NCI-H774 (cell line): Measurements from ENCODE around the gene MATR3.
"Not testable (repeated sequence)": the region's sequence is repeated elsewhere in the genome, so short reads cannot be mapped to it uniquely, and the experiment has no call there.

Experiments
- DNase-seq: peaks from one replicate; lab custom pipeline; 2025; lab: John Stamatoyannopoulos, UW

Gene MATR3

DNA sequence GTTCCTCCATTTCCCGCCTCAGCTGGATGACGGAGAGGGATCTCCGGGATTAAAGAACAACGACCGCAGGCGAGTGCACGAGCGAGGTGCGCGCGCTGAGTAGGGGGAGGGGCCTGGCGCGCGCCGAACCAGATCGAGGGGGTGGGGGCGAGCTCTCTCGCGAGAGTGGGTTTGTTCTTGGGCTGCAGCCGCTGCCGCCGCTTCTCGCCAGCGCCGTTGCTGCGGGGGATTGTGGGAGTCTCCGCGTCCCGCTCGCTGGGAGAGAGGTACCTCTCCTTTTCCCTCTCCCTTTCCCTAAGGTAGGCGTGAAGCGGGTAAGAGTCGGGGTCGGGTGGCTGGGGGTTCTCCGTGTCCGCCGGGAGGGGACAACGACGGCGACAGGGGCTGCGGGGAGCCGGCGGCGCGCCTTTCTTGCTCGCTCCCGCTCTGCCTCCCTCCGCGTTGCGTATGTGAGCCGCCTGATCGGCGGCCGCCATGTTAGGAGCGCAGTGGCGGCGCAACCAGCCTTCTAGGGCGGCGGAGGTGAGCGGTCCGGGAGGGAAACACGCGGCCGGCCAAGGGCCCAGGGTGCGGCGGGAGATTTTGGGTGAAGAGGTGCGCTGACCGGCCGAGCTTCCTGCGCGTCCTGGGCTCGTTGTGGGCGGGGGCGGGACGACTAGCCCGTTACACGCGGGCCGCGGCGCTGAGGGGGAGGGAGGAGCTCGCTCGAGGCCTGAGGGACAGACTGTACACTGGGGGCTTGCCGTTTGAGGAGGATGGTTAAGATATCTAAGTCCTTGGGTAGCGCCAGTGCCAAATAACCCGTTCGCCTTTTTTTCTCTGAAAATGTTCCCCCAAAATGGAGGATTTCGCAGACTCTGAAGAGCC lies at the start of gene MATR3:
Gene MATR3 (plus strand): TSS at position 234 of the 867 bp plus-strand sequence. CDS start 13,676 bp downstream, outside the sequence.
- peak; percentile 97 for DNase-seq

DNA sequence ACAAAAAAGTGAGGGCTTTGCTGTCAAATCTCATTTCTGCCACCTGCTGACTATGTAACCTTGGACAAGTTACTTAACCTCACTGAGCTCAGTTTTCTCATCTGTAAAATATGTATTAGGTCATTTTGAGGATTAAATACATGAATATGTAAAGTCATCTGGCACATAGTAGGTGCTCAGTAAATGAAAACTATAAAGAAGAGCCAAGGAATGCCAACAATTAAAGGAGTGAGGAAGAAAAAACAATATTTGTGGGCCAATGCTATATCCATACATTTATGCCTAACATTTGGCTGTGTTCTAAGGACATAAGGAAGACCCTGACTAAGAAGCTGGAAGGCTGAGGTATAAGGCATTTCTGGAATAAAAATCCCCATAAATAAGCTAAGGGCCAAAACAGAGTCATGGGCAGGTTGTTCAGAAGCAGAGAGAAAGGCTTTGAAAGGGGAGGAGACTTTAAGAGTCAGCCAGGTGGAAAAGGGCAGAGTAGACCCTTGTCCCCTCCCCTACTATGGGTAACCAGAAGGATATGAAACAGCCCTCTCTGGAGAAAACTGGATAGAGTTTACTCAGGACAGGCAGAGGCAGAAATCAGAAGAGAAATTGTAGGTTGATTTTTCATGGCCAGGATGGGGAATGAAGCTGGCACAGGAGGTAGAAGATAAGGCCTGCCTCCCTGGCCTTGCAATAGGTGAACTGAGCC lies 47.8 kb upstream of the MATR3 start:
- no peak for DNase-seq

GRCh38 chr5:139246394-139246793 lies 47.1 kb upstream of the MATR3 start:
- DNase-seq: no peak

DNA sequence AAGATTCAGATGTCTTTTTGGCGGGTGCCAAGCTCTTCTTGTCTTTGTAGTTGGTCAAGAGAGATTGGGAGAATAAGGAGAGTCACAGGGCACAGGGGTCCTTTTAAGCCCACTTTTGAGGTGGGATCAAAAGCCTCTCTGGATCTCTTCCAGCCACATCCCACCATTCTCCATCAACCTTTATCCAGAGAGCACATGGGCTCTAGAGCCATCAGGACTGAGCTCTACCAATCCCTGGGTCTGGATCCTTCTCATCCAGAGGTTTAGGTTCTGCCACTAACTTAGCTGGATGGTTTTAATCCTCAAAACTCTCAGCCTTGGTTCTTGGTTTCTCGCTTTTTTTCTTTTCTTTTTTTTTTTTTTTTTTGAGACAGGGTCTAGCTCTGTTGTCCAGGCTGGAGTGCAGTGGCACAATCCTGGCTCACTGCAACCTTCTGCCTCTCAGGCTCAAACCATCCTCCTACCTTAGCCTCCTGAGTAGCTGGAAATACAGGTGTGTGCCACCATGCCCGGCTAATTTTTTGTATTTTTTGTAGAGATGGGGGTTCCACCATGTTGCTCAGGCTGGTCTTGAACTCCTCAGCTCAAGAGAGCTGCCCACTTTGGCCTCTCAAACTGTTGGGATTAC lies 44.6 kb upstream of the MATR3 start:
- DNase-seq: no peak

DNA sequence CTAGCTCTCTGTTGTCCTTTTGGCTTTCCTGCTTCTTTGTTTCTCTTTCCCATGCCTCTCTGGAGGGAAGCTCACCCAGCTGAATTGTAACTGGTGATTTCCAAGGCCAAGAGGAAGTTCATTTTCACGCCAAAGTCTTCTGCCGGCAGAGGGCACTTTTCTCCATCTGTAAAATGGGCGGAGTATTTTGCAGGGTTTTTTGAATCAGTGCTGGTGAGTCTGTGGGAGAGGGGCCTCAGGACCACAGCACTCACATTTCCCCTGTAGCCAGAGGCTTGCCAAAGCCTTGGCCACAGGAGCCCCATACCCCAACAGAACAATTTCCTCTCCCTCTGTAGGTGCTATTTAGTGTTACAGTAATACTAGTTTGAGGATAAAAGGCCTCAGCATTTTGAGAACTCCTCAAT lies 42.3 kb upstream of the MATR3 start:
- no peak for DNase-seq

GRCh38 chr5:139251695-139252288 lies 41.7 kb upstream of the MATR3 start:
- no peak for DNase-seq

DNA sequence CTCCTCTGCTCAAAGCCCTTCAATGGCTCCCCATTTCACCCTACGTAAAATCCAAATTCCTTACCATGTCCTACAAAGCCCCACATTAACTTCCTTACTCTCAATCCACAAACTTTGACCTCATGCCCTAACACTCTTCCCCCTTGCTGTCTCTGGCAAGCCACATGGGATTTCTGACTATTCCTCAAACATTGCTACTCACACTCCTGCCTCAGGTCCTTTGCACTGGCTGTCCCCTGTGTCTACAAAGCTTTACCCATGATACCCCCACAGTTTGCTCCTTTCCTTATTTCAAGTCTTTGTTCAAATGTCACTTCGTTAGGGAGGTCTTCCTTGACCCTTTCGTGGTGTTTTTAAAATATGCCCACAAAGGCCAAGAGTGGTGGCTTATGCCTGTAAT lies 40.4 kb upstream of the MATR3 start:
- DNase-seq: no peak

DNA sequence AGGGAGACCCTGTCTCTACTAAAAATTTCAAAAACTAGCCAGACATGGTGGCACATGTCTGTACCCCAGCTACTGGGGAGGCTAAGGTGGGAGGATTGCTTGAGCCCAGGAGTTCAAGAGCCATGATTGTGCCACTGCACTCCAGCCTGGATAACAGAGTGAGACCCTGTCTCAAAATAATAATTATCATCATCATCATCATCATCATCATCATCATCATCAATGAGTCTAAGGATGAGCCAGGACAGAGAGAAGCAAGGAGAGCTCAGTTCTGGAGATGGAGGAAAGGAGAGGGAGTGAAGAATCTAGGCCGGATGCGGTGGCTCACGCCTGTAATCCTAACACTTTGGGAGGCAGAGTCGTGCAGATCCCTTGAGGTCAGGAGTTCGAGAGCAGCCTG lies 36.7 kb upstream of the MATR3 start:
- DNase-seq: no peak

DNA sequence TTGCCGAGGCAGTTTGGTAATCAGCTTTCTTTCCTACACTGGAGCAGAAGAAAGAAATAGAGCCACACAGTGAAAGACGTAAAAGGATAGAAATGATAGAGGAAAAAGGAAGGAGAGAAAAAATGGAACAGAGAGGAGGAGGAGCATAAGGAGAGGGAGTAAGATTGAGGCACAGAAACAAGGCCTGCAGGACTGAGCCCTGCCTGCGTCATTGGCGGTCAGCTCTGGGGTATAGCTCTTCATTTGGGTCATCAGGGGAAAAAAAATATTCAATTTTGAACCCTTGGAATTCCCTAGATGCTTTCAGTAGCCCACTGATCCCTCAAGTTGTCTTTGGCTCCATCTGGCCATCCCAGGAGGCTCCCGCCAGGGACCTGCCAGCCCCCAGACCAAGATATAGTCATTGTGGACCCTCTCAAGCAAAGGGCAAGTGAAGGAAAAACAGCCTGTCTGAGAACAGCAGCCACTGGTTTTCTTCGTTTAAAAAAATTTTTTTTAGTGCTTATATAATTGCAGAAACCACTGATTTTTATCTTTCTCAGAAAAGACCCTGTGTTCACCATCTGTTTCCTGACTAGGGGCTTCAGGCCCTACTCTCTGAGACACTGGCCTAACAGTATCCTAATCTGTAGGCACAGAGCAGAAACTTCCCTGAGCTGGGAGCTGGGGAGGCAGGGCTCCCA lies 31.3 kb upstream of the MATR3 start:
- DNase-seq: no peak

- peak; percentile 78 for DNase-seq
Observed at GRCh38 chr5:139262742-139263445, 30.6 kb upstream of the MATR3 start.

DNA sequence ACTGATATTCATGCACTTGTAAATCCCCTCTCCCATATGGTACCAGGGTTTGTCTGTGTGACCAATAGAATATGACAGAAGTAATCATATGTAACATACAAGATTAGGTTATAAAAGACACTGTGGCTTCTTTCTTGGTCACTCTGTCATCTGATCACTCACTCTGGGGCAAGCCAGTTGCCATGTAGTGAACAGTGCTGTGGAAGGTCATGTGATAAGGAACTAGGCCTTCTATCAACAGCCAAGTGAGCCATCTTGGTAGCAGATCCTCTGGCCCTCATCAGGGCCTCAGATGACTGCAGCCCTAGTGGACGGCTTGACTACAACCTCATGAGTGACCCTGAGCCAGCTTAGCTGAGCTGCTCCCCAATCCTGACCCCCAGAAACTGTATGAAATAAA lies 30.0 kb upstream of the MATR3 start:
- no peak for DNase-seq

- DNase-seq: no peak
Observed at GRCh38 chr5:139263946-139264345, 29.6 kb upstream of the MATR3 start.

DNA sequence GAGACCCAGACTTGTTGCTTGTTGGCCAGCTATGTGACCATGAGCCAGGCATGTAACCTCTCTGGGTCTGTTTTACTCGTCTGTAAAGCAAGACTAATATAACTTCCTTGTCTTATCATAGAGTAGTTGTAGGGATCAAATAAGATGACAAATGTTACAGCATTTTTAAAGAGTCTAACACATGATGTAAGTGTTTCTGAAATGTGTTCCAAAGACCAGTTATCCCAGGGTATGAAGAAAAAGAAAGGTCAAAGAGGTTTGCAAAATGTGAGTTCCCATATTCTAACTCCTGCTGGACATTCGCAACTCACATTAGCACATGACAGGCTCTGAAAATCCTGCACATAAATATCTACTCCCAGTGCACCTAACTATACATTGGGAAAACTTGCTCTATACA lies 28.5 kb upstream of the MATR3 start:
- DNase-seq: no peak

DNA sequence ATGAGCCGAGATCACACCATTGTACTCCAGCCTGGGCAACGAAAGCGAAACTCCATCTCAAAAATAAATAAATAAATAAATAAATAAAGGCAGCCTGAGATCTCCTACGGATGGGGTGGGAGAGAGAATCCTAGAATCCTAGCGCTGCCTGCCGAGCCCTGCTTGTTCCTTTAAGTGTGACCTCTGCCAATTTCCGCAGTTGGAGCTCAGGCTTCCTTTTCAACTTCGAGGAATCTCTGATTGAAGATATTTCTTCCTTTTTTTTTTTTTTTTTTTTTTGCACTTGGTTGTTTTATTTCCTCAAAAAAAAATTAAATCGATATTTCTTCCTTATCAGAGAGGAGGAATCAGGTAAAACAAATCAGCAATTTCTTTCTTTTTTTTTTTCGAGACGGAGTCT lies 27.3 kb upstream of the MATR3 start:
- DNase-seq: no peak

DNA sequence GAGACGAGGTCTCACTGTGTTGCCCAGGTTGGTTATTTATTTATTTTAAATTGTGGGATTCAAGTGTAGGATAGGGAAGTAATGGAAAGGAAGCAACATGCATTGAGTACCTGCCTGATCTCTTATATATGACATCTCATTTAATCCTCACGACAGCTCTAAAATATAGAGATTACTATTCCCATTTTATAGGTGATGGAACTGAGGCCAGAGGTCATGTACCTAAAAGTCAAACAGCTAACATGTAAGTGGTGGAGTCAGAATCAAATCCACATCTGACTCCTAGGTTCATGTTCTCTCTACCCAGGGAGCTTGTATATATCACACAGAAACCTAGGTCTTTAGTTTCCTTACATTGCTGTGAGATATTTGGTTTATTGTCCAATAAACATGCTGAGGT lies 26.1 kb upstream of the MATR3 start:
- no peak for DNase-seq

DNA sequence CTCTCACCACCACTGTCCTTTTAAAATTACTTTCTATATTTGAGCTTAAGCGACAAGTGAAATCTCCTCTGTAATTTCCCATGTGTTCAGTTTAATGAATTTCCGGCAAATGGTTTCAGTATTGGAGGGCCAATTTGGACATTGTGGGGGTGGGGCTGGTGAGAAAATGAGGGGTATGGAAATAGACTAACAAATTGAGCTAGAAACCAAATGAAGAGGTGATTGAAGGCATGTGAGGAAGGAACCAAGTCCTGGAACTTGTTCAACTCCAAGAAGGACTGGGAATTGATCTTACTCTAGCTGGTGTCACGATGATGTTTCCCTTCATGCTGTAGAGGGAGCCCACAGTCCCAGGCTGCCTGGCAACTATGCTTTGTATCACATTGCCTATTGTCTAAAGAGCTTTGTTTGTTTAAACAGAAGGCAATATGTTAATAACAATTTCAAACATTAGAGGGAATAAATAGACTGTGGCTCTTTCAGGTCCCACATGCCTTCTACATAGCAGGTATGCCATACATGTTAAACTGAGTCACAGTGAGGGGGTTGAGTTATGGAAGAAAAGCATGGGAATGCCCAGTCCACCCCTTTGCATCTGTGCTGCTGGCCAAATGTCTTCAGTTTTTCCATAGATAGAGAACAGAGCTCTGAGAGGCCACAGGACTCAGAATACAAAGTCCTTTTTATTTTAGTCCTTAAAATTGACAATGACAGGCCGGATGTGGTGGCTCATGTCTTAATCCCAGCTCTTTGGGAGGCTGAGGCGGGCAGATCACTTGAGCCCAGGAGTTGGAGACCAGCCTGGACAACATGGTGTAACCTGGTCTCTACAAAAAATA lies 25.0 kb upstream of the MATR3 start:
- no peak for DNase-seq

- DNase-seq: not testable (repeated sequence)
Observed at GRCh38 chr5:139270718-139271117, 22.8 kb upstream of the MATR3 start.

DNA sequence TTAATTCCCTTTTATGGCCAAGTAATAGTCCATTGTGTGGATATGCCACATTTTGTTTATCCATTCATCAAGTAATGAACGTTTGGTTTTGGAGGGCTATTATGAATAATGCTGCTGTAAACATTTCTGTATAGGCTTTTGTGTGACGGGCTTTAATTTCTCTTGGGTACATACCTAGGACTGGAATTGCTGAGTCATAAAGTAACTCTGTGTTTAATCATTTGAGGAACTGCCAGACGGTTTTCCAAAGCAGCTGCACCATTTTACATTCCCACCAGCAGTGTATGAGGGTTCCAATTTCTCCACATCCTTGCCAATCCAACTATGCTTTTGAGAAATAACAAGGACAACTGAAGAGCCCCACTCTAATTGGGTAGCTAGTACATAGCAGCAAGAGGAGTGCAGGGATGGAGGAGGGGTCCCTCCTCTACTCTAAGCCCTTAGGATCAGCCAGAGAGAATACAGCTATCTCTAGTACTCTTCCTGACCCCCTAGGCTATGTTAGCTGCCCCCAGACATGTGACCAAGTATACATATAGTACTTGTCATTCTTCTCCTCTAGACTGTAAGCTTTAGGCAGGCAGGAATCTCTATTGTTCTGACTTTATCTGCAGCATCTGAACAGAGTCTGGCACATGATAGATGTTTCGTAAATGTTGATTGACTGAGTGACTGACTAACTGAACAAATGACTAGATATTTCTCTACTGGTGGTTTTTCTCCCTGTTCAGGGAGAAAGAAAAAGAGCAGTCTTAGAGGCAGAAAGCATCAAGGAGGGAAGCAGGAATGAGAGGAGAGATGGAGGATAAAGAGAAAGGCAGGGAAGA lies 22.1 kb upstream of the MATR3 start:
- DNase-seq: peak; percentile 85
